ENCODE measurements around the gene ZWILCH. TPM values are rescaled to one million over a fixed set of nuclear protein-coding genes. Genes with fewer than 3 reads are reported as not detected.

Gene ZWILCH
- total RNA-seq, 1 donor from 2014 or later, result 15.5 TPM

DNA sequence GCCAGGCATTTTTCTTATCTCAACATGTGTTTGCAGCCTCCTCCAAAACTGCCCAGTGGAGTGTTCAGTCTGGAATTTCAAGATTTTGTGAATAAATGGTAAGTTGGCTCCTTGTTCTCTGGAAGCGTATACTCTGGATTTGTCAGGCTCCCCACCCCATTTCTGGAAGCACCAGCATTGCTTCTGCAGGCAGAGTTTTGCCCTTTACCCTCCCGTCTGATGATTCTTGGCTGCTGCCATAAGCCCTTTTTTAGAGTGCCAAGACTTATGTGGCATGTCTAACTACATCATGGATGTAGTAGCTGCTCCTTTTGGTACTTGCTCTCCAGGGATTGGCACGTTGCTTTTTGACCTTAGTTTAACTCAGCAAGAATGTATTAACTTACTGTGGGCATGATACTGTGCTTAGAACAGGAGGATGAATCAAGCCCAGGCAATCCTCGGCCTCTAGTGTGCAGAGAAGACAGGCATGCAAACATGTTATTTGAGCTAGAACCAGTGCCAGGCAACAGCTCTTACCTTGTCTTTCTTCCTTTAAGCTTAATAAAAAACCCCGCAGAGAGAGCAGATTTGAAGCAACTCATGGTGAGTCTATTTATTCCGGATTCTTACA is 15.8 kb upstream of the ZWILCH start:
- H3K4me1 ChIP-seq (ENCODE audit: insufficient read depth, low read length), result no peaks in the 10 kb centered on the region
- no peaks in the 10 kb centered on the region for H3K27me3 ChIP-seq (ENCODE audit: insufficient read depth, low read length)
- no peak for DNase-seq (ENCODE audit: low read depth)
- no peak overlapping the region for H3K4me3 ChIP-seq (ENCODE audit: insufficient read depth, low read depth, low read length)
- H3K27ac Mint-ChIP-seq (ENCODE audit: unreplicated experiment), result no peak overlapping the region
- FAIRE-seq, result no peak
- no peak overlapping the region for H3K9ac ChIP-seq (ENCODE audit: low read length)
- TF ChIP-seq EZH2 (IDR thresholded peaks at IDR 0.05; ENCODE audit: insufficient read depth, low read length), result no peak
- TF ChIP-seq, protein P1, sequence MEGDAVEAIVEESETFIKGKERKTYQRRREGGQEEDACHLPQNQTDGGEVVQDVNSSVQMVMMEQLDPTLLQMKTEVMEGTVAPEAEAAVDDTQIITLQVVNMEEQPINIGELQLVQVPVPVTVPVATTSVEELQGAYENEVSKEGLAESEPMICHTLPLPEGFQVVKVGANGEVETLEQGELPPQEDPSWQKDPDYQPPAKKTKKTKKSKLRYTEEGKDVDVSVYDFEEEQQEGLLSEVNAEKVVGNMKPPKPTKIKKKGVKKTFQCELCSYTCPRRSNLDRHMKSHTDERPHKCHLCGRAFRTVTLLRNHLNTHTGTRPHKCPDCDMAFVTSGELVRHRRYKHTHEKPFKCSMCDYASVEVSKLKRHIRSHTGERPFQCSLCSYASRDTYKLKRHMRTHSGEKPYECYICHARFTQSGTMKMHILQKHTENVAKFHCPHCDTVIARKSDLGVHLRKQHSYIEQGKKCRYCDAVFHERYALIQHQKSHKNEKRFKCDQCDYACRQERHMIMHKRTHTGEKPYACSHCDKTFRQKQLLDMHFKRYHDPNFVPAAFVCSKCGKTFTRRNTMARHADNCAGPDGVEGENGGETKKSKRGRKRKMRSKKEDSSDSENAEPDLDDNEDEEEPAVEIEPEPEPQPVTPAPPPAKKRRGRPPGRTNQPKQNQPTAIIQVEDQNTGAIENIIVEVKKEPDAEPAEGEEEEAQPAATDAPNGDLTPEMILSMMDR (IDR thresholded peaks at IDR 0.05; ENCODE audit: insufficient read depth, low read depth, low read length), result no peak
- no peak overlapping the region for H3K4me2 ChIP-seq (ENCODE audit: low read length)
- H3K79me2 ChIP-seq (ENCODE audit: insufficient read depth, low read length), result peaks cover 5% of the 10 kb centered on the region
- no peaks in the 10 kb centered on the region for H3K9me3 Mint-ChIP-seq (ENCODE audit: unreplicated experiment)
- peaks cover 59% of the 10 kb centered on the region for H3K36me3 ChIP-seq (ENCODE audit: insufficient read depth, low read length)
- H2AFZ ChIP-seq (ENCODE audit: low read depth, low read length), result no peak overlapping the region
- H3K27ac ChIP-seq (ENCODE audit: low read depth, low read length), result no peak overlapping the region
- no peaks in the 10 kb centered on the region for H3K9me3 ChIP-seq (ENCODE audit: insufficient read depth, low read depth, low read length)
- H3K36me3 Mint-ChIP-seq (ENCODE audit: low read depth, unreplicated experiment), result peaks cover 14% of the 10 kb centered on the region
- no peaks in the 10 kb centered on the region for H3K27me3 Mint-ChIP-seq (ENCODE audit: low read depth, unreplicated experiment)
- H3K4me3 Mint-ChIP-seq (ENCODE audit: unreplicated experiment), result no peak overlapping the region
- H3K4me1 Mint-ChIP-seq (ENCODE audit: low read depth, unreplicated experiment), result peaks cover 2% of the 10 kb centered on the region
- peaks cover 8% of the 10 kb centered on the region for H4K20me1 ChIP-seq (ENCODE audit: insufficient read depth, low read length)

DNA sequence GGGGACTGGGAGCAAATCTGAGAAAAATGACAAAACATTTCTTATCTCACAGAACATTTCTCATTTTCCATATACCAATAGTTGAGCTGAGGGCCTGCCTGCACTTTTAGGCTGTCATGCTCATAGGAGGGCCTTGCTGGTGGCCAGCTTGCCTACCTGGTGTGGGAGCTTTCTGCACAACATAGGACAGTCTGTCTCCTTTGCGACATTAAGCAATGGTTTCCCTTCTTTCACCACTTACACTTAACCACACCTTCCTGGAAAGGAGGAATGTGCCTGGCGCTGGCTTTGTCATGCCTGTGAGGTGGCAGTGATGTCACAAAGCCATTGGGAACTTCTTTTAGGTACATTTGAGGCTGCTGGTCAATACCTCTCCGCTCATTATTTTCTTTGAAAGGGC is 13.3 kb upstream of the ZWILCH start:
- no peak overlapping the region for H3K27ac Mint-ChIP-seq (ENCODE audit: unreplicated experiment)

DNA sequence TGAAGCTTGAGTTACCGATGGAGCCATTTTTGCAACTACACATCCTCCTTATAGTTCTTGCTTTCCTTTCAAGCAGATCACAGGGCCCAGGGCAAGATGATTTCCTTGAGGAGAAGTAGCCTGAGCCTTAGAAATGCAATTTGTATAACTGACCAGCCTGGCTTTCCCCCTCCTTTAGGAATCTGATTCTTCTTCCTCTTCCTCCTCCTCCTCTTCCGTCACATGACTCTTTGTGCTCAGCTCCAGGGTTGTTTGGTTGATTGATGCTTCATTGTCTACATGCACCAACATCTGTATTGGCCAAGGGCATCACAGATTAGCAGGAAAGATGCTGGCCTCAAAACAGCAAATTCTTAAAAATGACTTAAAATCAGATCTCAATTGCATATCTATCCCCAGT is 10.9 kb upstream of the ZWILCH start:
- peaks cover 7% of the 10 kb centered on the region for H3K36me3 Mint-ChIP-seq (ENCODE audit: low read depth, unreplicated experiment)
- Histone ChIP-seq H3K9me3 (ENCODE audit: insufficient read depth, low read depth, low read length) (no peaks in the 10 kb centered on the region), H3K79me2 (ENCODE audit: insufficient read depth, low read length) (peaks cover 19% of the 10 kb centered on the region), H3K27ac (ENCODE audit: low read depth, low read length) (no peak overlapping the region), H3K4me3 (ENCODE audit: insufficient read depth, low read depth, low read length) (no peak overlapping the region), H3K9ac (ENCODE audit: low read length) (no peak overlapping the region), H3K27me3 (ENCODE audit: insufficient read depth, low read length) (no peaks in the 10 kb centered on the region), H3K4me1 (ENCODE audit: insufficient read depth, low read length) (peaks cover 6% of the 10 kb centered on the region), H4K20me1 (ENCODE audit: insufficient read depth, low read length) (peaks cover 15% of the 10 kb centered on the region), H2AFZ (ENCODE audit: low read depth, low read length) (no peak overlapping the region), H3K4me2 (ENCODE audit: low read length) (no peak overlapping the region), H3K36me3 (ENCODE audit: insufficient read depth, low read length) (peaks cover 59% of the 10 kb centered on the region)
- FAIRE-seq, result no peak
- H3K4me3 Mint-ChIP-seq (ENCODE audit: unreplicated experiment), result no peak overlapping the region
- DNase-seq (ENCODE audit: low read depth), result no peak
- peaks cover 12% of the 10 kb centered on the region for H3K4me1 Mint-ChIP-seq (ENCODE audit: low read depth, unreplicated experiment)
- no peak overlapping the region for H3K27ac Mint-ChIP-seq (ENCODE audit: unreplicated experiment)
- no peak for TF ChIP-seq EZH2 (IDR thresholded peaks at IDR 0.05; ENCODE audit: insufficient read depth, low read length)
- TF ChIP-seq, protein P1 (IDR thresholded peaks at IDR 0.05; ENCODE audit: insufficient read depth, low read depth, low read length), result no peak
- no peaks in the 10 kb centered on the region for H3K9me3 Mint-ChIP-seq (ENCODE audit: unreplicated experiment)
- H3K27me3 Mint-ChIP-seq (ENCODE audit: low read depth, unreplicated experiment), result no peaks in the 10 kb centered on the region

More for the DNA sequence above, 13.3 kb upstream of the ZWILCH start:
- H3K27me3 ChIP-seq (ENCODE audit: insufficient read depth, low read length), result no peaks in the 10 kb centered on the region
- Mint-ChIP-seq H3K9me3 (ENCODE audit: unreplicated experiment) (no peaks in the 10 kb centered on the region), H3K4me3 (ENCODE audit: unreplicated experiment) (no peak overlapping the region), H3K36me3 (ENCODE audit: low read depth, unreplicated experiment) (peaks cover 11% of the 10 kb centered on the region), H3K4me1 (ENCODE audit: low read depth, unreplicated experiment) (peaks cover 5% of the 10 kb centered on the region), H3K27me3 (ENCODE audit: low read depth, unreplicated experiment) (no peaks in the 10 kb centered on the region)
- peaks cover 56% of the 10 kb centered on the region for H3K36me3 ChIP-seq (ENCODE audit: insufficient read depth, low read length)
- H4K20me1 ChIP-seq (ENCODE audit: insufficient read depth, low read length), result no peaks in the 10 kb centered on the region
- no peak overlapping the region for H2AFZ ChIP-seq (ENCODE audit: low read depth, low read length)
- no peak overlapping the region for H3K9ac ChIP-seq (ENCODE audit: low read length)
- FAIRE-seq (no peak), DNase-seq (ENCODE audit: low read depth) (no peak)
- H3K27ac ChIP-seq (ENCODE audit: low read depth, low read length), result no peak overlapping the region
- TF ChIP-seq, protein P1 (IDR thresholded peaks at IDR 0.05; ENCODE audit: insufficient read depth, low read depth, low read length), result no peak
- no peak for TF ChIP-seq EZH2 (IDR thresholded peaks at IDR 0.05; ENCODE audit: insufficient read depth, low read length)
- H3K9me3 ChIP-seq (ENCODE audit: insufficient read depth, low read depth, low read length), result no peaks in the 10 kb centered on the region
- no peaks in the 10 kb centered on the region for H3K4me1 ChIP-seq (ENCODE audit: insufficient read depth, low read length)
- no peak overlapping the region for H3K4me2 ChIP-seq (ENCODE audit: low read length)
- peaks cover 12% of the 10 kb centered on the region for H3K79me2 ChIP-seq (ENCODE audit: insufficient read depth, low read length)
- no peak overlapping the region for H3K4me3 ChIP-seq (ENCODE audit: insufficient read depth, low read depth, low read length)

Data from astrocyte (in vitro differentiated cells and primary cell).